Skeletal muscle tissue (tissue), 4 donors: ENCODE data around the gene PDGFA. TPM values are rescaled to one million over a fixed set of nuclear protein-coding genes. Genes with fewer than 3 reads are reported as not detected.

ENCODE experiments used
- H3K27ac ChIP-seq: one replicate; pipeline ENCODE4 v1.7.0; 2013; ENCODE audit warnings: mild to moderate bottlenecking, low read depth, low read length, inconsistent platforms
- H3K27me3 ChIP-seq, 3 donors: one replicate each; pipeline ENCODE4 v1.7.0; 2013; ENCODE audit warnings: low read length in 3 of 3; ENCODE audit not compliant: control insufficient read depth in 3 of 3, insufficient read depth in 3 of 3
- H3K36me3 ChIP-seq, 3 donors: one replicate each; pipeline ENCODE4 v1.7.0; 2013; ENCODE audit warnings: low read length in 3 of 3; ENCODE audit not compliant: control insufficient read depth in 3 of 3, insufficient read depth in 3 of 3
- H3K4me1 ChIP-seq, 3 donors: one replicate each; pipeline ENCODE4 v1.7.0; 2013; ENCODE audit warnings: low read length in 3 of 3, mild to moderate bottlenecking in 3 of 3; ENCODE audit not compliant: control insufficient read depth in 3 of 3, insufficient read depth in 3 of 3
- H3K4me3 ChIP-seq, 3 donors: one replicate each; pipeline ENCODE4 v1.7.0; 2013; ENCODE audit warnings: low read length in 3 of 3
- H3K9ac ChIP-seq, 3 donors: one replicate each; pipeline ENCODE4 v1.7.0; 2013; ENCODE audit warnings: low read length in 3 of 3, mild to moderate bottlenecking in 3 of 3, moderate library complexity in 2 of 3, low read depth in 1 of 3
- H3K9me3 ChIP-seq, 3 donors: one replicate each; pipeline ENCODE4 v1.7.0; 2013; ENCODE audit warnings: low read length in 3 of 3; ENCODE audit not compliant: control insufficient read depth in 3 of 3
- total RNA-seq: library from RNA; depleted of rRNA; stranded (reverse); fragments of >200 nt; gene quantifications from one replicate; pipeline ENCODE4 v1.2.3, GENCODE V29; 2014
- donor health status: Osteomylitis.

PDGFA gene
- total RNA-seq, 1 donor from 2014 or later, result 44.4 TPM

DNA sequence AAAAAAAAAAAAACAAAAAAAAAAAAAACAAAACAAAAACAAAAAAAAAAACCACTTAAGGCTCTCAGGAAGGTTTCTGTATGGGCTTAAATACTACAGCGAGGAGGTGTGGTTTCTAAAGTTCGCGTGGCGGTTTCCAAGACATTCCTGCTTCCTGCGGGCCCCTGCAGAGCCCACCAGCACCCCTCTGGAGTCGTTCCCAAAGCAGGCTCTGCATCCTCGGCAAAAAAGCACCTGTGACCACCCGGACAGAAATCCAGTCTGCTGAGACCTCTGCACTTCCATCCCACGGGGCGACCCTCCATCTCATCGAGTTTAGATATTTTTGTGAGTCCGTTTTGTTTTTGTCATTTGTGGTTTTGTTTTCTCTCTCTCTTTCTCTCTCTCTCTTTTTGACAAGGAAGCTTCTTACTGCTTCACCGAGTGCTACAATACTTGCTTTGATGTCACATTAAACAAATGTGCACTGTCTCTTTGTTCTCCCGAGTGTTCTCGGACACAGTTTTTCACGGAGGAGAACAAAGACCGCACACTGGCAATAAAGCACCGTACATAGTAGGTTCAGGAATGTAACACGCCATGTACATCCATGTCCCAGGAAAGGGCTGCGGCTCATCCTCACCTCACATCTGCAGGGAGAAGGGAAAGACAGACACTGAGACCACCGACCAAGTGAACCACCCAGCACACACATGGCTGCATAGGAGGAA, 21.5 kb downstream of the PDGFA start:
- Histone ChIP-seq H3K4me3 (no peak overlapping the region), H3K27me3 (no peaks in the 10 kb centered on the region), H3K4me1 (peaks cover under 1 to 6% (median 4%) of the 10 kb centered on the region in 3 donors), H3K9ac (no peak overlapping the region), H3K9me3 (no peaks in the 10 kb centered on the region), H3K27ac (no peak overlapping the region), H3K36me3 (peaks cover 40 to 52% (median 49%) of the 10 kb centered on the region in 3 donors)

DNA sequence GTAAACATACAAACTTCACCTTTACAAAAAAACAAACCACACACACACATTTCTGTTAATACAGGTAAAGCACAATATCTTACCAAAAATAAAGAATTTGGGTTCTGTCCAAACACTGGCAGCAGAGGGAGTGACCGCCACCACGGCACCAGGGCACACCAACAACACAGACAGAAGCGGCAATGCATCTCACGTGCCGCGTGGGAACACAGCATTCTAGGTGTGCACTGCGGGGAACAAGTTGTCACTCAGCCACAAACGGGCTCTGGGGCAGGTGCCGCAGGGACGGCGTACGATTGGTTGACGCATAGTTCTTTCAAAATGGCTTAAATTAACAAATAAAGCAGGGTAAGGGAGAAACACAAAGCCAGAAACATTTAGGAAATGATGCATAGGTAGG, 22.3 kb downstream of the PDGFA start:
- Histone ChIP-seq H3K4me3 (no peak overlapping the region), H3K27ac (no peak overlapping the region), H3K9me3 (no peaks in the 10 kb centered on the region), H3K27me3 (no peaks in the 10 kb centered on the region), H3K4me1 (peaks cover 0 to 2% (median 0%) of the 10 kb centered on the region in 3 donors), H3K9ac (no peak overlapping the region), H3K36me3 (peaks cover 40 to 52% (median 49%) of the 10 kb centered on the region in 3 donors)

DNA sequence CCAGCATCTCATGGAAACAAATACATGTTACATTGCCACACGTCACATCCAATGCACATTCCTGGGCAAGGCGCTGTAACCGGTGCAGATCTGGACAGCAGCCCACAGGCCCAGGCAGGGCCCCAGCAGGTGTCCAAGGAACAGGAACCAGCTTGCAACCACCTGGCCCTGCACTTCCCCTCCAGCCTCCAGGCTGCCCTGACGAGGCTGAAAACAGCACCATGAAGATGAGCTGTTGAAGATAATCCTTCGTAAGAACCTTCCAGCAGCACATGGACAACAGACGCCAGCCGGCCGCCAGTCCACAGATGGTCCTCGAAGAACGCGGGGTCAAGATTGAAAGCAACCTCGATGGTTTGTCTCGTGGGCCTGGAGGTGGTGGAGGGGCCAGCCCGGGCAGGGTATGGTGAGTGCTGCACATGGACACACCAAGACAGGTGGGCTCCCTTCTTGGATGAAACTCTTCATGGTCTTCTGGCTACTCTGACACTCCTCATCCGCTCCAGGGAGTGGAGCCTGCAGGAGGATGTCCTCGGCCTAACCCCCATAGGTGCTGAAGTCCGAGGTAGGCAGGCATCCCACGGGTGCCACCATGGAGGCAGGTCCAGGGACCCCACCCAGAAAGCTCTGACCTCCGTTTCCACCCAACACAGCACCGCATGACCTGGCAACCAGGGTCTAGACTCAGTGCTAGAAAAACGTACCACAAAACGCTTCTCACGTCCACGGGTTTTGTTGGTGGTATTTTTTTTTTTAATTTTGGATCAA, 22.9 kb downstream of the PDGFA start:
- H3K27me3 ChIP-seq, result no peaks in the 10 kb centered on the region
- H3K4me3 ChIP-seq, result no peak overlapping the region
- H3K27ac ChIP-seq, result no peak overlapping the region
- H3K9me3 ChIP-seq, result no peaks in the 10 kb centered on the region
- H3K4me1 ChIP-seq, result peaks cover 0 to 2% (median 0%) of the 10 kb centered on the region in 3 donors
- H3K9ac ChIP-seq, result no peak overlapping the region
- peaks cover 40 to 52% (median 47%) of the 10 kb centered on the region in 3 donors for H3K36me3 ChIP-seq

DNA sequence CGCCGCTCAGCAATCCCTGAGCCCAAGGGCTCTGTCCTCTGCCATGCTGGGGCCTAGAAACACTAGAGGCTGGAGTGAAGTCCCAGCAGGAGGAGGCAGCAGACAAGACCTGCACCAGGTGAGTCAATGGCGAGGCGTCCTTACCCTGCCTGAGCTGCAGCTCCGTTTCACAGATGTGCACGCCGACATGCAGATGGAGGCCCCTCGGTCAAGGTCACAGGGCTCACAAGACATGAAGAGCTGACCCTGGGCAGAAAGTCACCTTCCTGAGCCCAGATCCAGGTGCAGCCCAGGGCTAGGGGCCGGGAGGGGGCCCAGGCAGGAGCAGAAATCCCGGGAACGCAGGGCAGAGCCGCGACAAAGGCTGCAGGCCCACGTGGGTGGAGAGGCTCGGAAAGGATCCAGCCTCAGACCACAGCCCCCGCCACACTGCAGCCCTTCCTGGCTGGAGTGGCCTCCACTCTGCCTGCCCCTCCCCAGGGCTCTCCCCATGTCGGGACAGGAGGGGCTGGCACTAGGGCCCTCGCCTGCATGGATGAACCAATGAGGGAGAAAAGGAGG, 23.8 kb downstream of the PDGFA start:
- Histone ChIP-seq H3K9me3 (no peaks in the 10 kb centered on the region), H3K4me1 (peaks cover 0 to 2% (median 0%) of the 10 kb centered on the region in 3 donors), H3K27ac (no peak overlapping the region), H3K4me3 (no peak overlapping the region), H3K9ac (no peak overlapping the region), H3K36me3 (peaks cover 34 to 44% (median 38%) of the 10 kb centered on the region in 3 donors), H3K27me3 (no peaks in the 10 kb centered on the region)

DNA sequence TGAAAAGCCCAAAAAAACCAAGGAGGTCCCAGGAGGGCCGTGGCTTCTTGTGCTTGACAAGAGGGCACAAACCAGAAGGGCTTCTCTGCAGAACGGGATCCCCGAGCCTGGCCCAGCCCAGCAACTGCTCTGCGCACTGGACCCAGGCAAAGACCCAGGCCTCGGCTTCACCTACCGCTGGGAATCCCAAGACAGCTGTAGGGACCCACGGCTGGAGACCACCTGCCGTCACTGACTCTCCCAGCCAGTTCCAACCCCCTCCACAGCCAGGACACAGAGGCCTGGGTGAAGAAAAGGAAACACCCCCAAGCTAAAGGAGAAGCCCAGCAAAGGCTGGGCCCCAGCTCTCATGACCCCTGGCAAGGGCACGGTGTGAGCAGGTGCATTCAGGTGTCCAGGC, 24.3 kb downstream of the PDGFA start:
- peaks cover 0 to 2% (median 0%) of the 10 kb centered on the region in 3 donors for H3K27me3 ChIP-seq
- peaks cover 0 to 2% (median 0%) of the 10 kb centered on the region in 3 donors for H3K4me1 ChIP-seq
- H3K27ac ChIP-seq, result no peak overlapping the region

DNA sequence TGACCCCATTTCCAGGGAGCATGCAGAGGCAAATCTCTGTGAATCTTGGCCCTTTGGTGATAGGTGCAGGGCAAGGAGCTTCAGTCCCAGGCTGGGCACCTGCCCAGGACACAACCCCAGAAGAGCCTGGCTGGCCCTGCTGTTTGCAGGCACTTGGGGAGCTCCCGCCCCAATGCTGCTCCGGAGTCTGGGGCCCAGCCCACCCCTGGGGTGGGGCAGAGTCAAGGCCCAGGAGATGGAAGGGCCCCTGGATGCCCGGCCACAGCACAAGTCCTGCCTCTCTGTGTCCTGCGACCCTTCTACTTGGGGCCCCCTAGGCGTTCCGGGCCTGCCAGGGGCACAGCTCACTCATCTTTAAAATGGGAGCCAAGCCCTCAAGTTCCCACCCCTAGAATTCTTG, 24.7 kb downstream of the PDGFA start:
- H3K27me3 ChIP-seq, result peaks cover 0 to 6% (median 0%) of the 10 kb centered on the region in 3 donors
- no peak overlapping the region for H3K4me3 ChIP-seq
- H3K4me1 ChIP-seq, result peaks cover 0 to 2% (median 0%) of the 10 kb centered on the region in 3 donors
- no peaks in the 10 kb centered on the region for H3K9me3 ChIP-seq
- H3K9ac ChIP-seq, result no peak overlapping the region
- H3K27ac ChIP-seq, result no peak overlapping the region
- peaks cover 25 to 34% (median 29%) of the 10 kb centered on the region in 3 donors for H3K36me3 ChIP-seq

More for the DNA sequence above, 24.3 kb downstream of the PDGFA start:
- Histone ChIP-seq H3K9ac (no peak overlapping the region), H3K36me3 (peaks cover 29 to 39% (median 33%) of the 10 kb centered on the region in 3 donors), H3K4me3 (no peak overlapping the region), H3K9me3 (no peaks in the 10 kb centered on the region)

DNA sequence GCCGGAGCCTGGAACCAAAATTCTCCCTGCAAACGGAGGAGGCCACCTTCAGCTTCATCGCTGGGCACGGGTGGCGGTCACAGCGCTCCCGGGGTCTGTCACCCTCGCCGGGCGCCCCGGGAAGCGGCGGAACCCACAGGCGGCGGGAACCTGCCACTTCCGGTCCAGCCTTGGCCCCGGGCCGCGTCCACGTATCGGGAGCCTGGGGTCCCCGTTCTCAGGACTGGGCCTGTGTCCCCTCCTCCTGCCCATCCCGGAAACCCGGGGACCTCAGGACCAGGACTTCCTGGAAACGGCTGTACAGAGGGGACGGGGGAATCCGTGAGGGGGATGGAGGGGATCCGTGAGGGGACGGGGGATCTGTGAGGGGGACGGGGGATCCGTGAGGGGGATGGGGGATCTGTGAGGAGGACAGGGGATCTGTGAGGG, 25.4 kb downstream of the PDGFA start:
- Histone ChIP-seq H3K27ac (no peak overlapping the region), H3K9me3 (no peaks in the 10 kb centered on the region), H3K27me3 (peaks cover 0 to 6% (median 0%) of the 10 kb centered on the region in 3 donors), H3K9ac (no peak overlapping the region), H3K4me1 (peaks cover 0 to 2% (median 0%) of the 10 kb centered on the region in 3 donors), H3K4me3 (no peak overlapping the region), H3K36me3 (peaks cover 20 to 30% (median 23%) of the 10 kb centered on the region in 3 donors)

DNA sequence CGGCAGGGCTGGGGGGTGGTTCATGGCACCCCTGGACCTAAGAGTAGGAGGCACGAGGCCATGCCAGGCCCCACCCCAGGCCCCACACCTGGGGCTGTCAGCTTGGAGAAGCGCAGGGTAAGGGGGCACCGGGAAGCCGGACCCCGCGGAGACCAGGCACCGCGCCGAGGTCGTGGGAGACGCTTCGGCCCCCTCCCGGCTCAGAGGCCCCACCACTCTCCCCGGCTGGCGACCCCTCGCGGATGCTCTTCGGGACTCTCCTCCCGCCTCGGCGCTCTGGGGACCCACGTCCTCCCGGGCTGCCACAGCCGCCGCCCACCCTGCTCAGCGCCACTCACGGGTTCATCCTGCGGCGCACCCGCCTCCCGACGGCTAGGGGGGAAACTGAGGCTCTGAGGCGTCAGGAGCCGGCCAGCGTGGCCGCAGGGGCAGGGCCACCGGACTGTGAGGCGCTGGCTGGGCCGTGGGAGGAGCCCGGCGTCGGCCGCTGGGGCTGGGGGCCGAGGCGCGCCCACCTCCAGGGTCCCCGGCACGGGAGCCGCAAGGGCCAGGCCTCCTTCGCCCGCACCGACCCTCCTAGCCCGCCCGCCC, 25.9 kb downstream of the PDGFA start:
- Histone ChIP-seq H3K9me3 (no peaks in the 10 kb centered on the region), H3K4me1 (no peaks in the 10 kb centered on the region), H3K4me3 (no peak overlapping the region), H3K27ac (no peak overlapping the region), H3K9ac (no peak overlapping the region), H3K27me3 (peaks cover 0 to 6% (median 0%) of the 10 kb centered on the region in 3 donors), H3K36me3 (peaks cover 15 to 25% (median 18%) of the 10 kb centered on the region in 3 donors)

DNA sequence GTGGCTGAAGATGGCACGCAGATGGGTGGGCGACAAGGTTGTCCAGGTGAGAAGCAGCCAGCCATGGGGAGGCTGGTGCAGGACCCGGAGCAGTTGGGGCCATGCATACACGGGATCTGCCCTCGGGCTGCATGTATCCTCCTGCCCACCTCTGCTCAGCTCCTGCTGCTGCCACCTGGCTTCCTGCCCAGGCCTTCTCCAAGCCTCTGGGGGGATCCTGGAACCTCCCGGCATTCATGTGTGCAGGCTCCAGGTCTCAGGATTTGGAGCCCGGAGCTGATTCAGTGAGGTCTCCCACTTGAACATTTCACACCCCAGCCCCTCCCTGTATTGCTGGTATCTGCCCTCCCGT, 27.0 kb downstream of the PDGFA start:
- H3K27ac ChIP-seq, result no peak overlapping the region
- no peak overlapping the region for H3K9ac ChIP-seq
- H3K27me3 ChIP-seq, result peaks cover 0 to 6% (median 0%) of the 10 kb centered on the region in 3 donors
- H3K4me1 ChIP-seq, result no peaks in the 10 kb centered on the region
- H3K4me3 ChIP-seq, result no peak overlapping the region
- H3K36me3 ChIP-seq, result peaks cover 8 to 19% (median 11%) of the 10 kb centered on the region in 3 donors
- no peaks in the 10 kb centered on the region for H3K9me3 ChIP-seq
